Activated T-cell treated with anti-CD3 and anti-CD28 coated beads, Interleukin-2, amount 50 U/mL, for 48 hours (primary cell): ENCODE data around the gene GRIK4.

ENCODE experiments used
- DNase-seq, 2 experiments: peaks; one replicate each; pipeline ENCODE4 v3.0.0-alpha.2; 2020

GRIK4 gene

DNA sequence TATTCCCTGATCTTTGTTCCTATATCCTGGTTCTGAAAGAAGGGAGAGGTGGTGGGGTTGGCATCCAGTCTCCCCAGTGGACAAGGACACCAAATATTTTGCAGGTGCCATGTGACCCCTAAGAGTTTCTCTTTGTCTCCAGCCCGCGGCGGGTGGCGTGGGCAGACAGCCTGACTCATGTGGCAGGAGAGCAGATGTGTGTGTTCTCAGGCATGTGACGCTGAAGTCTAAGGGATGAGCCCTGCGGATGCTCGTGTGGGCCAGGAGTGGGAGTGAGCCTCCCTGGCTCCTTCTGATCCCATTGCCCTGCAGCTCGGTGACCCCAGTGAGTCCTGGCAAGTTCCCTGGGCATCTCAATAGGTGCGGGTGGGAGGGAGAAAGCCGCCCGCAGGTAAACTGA lies 417.5 kb downstream of the GRIK4 start:
- no peak for DNase-seq

- DNase-seq, result peak; percentile 57 to 59
Observed at GRCh38 chr11:120929664-120930154, 418.2 kb downstream of the GRIK4 start.

- DNase-seq, result no peak
Observed at GRCh38 chr11:120931057-120931779, 419.7 kb downstream of the GRIK4 start.

GRCh38 chr11:120932305-120932915 lies 420.9 kb downstream of the GRIK4 start:
- DNase-seq, result no peak

- no peak for DNase-seq
Observed at GRCh38 chr11:120936356-120936755, 424.8 kb downstream of the GRIK4 start.

GRCh38 chr11:120937501-120937900 lies 426.0 kb downstream of the GRIK4 start:
- no peak for DNase-seq

DNA sequence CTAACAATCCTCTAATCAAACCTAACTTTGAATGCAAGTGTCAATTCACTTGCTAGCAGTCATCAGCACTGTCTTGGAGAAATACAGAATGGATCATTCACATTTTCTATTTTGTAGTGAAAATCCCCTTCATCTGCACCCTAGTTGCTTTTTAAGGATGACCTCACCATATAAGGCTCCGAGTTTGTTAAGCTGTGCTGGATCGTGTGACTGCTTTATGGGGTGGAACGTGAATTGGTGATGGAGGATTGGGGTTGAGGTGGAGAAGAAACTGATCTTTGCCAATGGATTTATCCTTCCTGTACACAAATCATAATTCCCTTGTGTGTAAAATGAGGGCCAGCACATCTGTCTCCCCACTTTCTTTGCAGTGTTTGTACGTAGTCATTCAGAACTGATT lies 426.7 kb downstream of the GRIK4 start:
- DNase-seq, result no peak

- DNase-seq, result no peak
Observed at GRCh38 chr11:120940160-120940848, 428.8 kb downstream of the GRIK4 start.

- no peak for DNase-seq
Observed at GRCh38 chr11:120941000-120941399, 429.5 kb downstream of the GRIK4 start.

DNA sequence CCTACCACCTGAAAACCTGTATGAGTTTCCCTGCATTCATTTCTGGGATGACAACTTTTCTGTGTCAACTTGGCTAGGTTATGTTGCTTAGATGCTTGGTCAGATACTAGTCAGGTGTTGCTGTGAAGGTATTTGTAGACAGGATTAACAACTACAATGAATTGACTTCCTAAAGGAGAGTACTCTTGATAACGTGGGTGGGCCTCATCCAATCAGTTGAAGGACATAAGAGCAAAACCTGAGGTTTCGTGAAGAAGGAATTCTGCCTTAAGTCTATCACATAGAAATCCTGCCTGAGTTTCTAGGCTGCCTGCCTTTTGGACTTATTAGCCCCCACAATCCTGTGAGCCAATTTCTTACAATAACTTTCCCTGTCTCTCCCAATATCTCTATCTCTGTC lies 431.2 kb downstream of the GRIK4 start:
- DNase-seq, result no peak

- no peak for DNase-seq
Observed at GRCh38 chr11:120945042-120945441, 433.5 kb downstream of the GRIK4 start.

GRCh38 chr11:120950880-120951279 lies 439.3 kb downstream of the GRIK4 start:
- no peak for DNase-seq

DNA sequence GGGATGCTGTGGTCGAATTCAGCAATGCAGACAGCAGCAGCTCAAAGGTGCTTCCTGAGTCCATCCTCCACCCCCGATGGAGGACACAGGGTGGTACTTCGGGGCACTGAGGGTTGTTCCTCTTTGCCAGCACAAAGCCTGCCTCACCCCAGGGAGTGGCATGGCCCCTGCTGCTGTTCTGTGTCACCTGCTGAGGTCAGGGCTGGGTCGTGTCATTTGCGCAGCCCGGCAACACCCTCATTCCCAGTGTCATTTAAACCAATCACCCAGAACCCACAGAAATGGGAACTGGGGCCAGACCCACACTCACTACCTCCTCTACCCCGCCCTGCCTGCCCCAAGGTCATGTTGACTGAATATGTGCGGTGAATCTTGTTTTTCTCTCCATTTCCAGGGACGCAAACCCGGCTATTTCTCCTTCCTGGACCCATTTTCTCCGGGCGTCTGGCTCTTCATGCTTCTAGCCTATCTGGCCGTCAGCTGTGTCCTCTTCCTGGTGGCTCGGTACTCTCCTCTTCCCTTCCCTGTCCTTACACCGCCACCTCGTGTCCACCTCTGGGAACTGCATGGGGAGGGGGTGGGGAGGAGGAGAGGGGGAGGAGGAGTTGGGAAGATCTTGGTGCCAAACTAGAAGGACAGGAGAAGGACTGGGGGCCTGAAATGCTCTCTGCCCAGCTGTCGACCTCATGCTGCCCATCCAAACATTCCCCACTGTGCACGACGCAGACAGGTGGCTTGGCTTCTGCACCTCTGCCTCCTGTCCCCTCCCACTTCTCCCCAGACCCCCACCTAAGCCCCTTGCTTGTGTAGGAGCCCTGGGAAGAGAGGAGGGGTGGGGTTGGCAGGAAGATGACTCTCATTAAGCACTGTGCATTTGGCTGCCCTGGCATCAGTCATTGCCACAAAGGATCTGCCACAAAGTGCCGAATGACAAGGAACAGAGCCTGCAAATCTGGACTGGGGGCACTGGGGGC lies 441.2 kb downstream of the GRIK4 start:
- DNase-seq, result peak; percentile 81 to 84

- no peak for DNase-seq
Observed at GRCh38 chr11:120954381-120954780, 442.8 kb downstream of the GRIK4 start.

- peak; percentile 27 to 31 for DNase-seq
Observed at GRCh38 chr11:120956710-120957495, 445.4 kb downstream of the GRIK4 start.

- DNase-seq, result no peak
Observed at GRCh38 chr11:120958185-120958584, 446.6 kb downstream of the GRIK4 start.

DNA sequence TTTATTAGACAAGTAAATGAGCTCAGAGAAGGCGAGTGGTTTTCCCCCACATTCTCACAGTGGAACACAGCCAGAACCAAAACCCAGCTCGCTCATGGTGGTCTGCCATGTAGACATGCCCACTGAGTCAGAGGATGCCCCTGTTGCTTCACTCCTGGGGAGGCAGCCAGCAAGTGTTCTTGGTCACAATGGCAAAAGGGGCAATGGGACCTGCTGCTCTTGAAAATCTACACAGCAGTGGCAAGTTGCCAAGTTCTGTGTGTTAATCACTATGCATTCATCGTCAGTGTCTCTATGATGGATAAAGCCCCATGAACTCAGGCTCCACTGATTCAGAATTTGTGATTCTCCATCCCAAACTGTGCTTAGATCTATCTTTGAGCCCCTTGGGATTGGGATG lies 447.6 kb downstream of the GRIK4 start:
- DNase-seq, result no peak

DNA sequence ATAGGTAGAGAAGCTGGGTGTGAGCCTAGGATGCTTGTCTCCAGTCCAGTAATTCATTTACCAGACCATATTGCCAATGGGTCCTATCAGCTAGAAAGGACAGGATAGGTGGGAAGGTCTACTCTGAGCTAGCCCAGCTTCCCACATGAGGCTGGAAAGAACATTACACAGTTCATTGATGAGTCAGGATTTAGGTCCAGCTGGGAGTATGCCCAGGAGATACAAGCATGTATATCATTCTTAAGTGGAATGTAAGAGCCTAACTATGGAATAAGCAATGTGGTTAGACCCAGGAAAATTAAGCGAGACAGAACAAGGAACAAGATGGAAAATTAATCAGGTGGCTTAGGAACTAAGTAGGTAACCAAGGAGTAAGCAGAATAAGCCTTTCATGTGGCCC lies 453.3 kb downstream of the GRIK4 start:
- DNase-seq, result no peak

GRCh38 chr11:120966840-120967239 lies 455.3 kb downstream of the GRIK4 start:
- DNase-seq, result no peak

DNA sequence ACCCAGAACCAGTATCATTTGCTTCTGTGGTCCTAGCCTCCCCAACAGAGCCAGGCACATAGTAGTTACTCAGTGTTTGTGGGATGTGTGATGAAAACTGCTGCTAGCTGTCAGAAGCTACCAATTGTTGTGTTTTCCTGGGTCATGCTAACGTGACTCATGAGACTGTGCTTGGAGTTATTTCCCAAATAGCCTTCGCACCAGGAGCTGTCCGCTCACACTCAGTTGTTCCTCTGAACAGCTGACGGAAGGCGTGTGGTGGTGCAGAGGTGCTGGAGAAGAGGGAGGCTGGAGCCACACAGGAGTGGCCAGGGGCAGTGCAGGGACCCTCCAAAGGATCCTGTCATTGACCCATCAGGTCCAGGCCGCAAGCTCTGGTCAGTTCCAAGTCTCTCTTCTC lies 458.4 kb downstream of the GRIK4 start:
- DNase-seq, result no peak

- no peak for DNase-seq
Observed at GRCh38 chr11:120971825-120972224, 460.3 kb downstream of the GRIK4 start.

- no peak for DNase-seq
Observed at GRCh38 chr11:120972621-120973020, 461.1 kb downstream of the GRIK4 start.
